GM12878 (cell line): Measurements from ENCODE around the gene PALD1. TPM values are rescaled to one million over a fixed set of nuclear protein-coding genes. Genes with fewer than 3 reads are reported as not detected.

ENCODE experiments used
- ATAC-seq: fragments of 200-7000 bp; cut with Tn5 transposase; 3 replicates; pipeline ENCODE4 v1.9.1; 2020; ENCODE audit warnings: mild to moderate bottlenecking, moderate library complexity
- BruUV-seq: library from RNA; stranded (reverse); fragments of 400-500 nt; replicated peaks from 2 replicates; lab custom pipeline; 2021; lab: Mats Ljungman, UMichigan
- CTCF ChIA-PET: fragments of 300-600 bp; sonication (Branson Sonifier 250); formaldehyde crosslinking; extraction: SDS; loops from one replicate; lab custom pipeline; 2021; ENCODE audit warnings: inconsistent platforms; lab: Yijun Ruan, JAX
- POLR2A ChIA-PET: fragments of 350-600 bp; formaldehyde crosslinking; extraction: SDS; loops from one replicate; lab custom pipeline; 2021; ENCODE audit warnings: inconsistent platforms; lab: Charles Lee
- RAD21 ChIA-PET: fragments of 300-600 bp; sonication (Branson Sonifier 250); formaldehyde crosslinking; loops from one replicate; lab custom pipeline; 2023; ENCODE audit warnings: antibody characterized with exemption; ENCODE audit not compliant: unreplicated experiment; lab: Charles Lee
- SMC1A ChIA-PET: fragments of 300-600 bp; sonication (Branson Sonifier 250); formaldehyde crosslinking; loops from one replicate; lab custom pipeline; 2023; ENCODE audit not compliant: unreplicated experiment, uncharacterized antibody; lab: Charles Lee
- DNase-seq: peaks from one replicate; pipeline ENCODE4 v3.0.0-alpha.2; 2011; ENCODE audit warnings: low read depth, low spot score
- FAIRE-seq: peaks from 3 replicates; lab custom pipeline; 2011; peaks lifted over from hg19 to GRCh38; lab: Jason Lieb, UNC
- H2AFZ ChIP-seq: 2 replicates; pipeline ENCODE4 v1.6.0; 2011; ENCODE audit warnings: low read depth, low read length, control low read depth; ENCODE audit not compliant: control insufficient read depth
- H3K27ac ChIP-seq: 2 replicates; pipeline ENCODE4 v1.5.1; 2011; ENCODE audit warnings: control low read depth; ENCODE audit not compliant: control insufficient read depth, insufficient read depth
- H3K27me3 ChIP-seq, 2 experiments: replicated peaks in 1 of 2; 2 replicates each; pipeline versions ENCODE4 v1.6.0 to v1.6.1; 2011; ENCODE audit warnings: low read length in 1 of 2; ENCODE audit not compliant: control insufficient read depth in 2 of 2, insufficient read depth in 2 of 2
- H3K36me3 ChIP-seq, 2 experiments: 2 replicates each; pipeline ENCODE4 v1.5.1; 2011; ENCODE audit warnings: low read length in 1 of 2; ENCODE audit not compliant: control insufficient read depth in 2 of 2, insufficient read depth in 2 of 2
- H3K4me1 ChIP-seq: 2 replicates; pipeline ENCODE4 v1.6.1; 2011; ENCODE audit warnings: mild to moderate bottlenecking, low read length, moderate library complexity, mixed read lengths; ENCODE audit not compliant: control insufficient read depth, insufficient read depth
- H3K4me2 ChIP-seq: 2 replicates; pipeline ENCODE4 v1.6.0; 2011; ENCODE audit warnings: control low read depth; ENCODE audit not compliant: control insufficient read depth, insufficient read depth
- H3K4me3 ChIP-seq: fragments of 200-600 bp; sonication (generic); 2 replicates; pipeline ENCODE4 v1.5.1; 2016
- H3K79me2 ChIP-seq: 2 replicates; pipeline ENCODE4 v1.6.0; 2011; ENCODE audit warnings: low read length; ENCODE audit not compliant: control insufficient read depth, insufficient read depth
- H3K9ac ChIP-seq: 2 replicates; pipeline ENCODE4 v1.8.0; 2011; ENCODE audit warnings: low read length, control low read depth, mixed read lengths; ENCODE audit not compliant: control insufficient read depth, insufficient read depth
- H3K9me3 ChIP-seq: replicated peaks from 3 replicates; pipeline ENCODE4 v1.5.1; 2011; ENCODE audit warnings: mild to moderate bottlenecking, low read length; ENCODE audit not compliant: control insufficient read depth, insufficient read depth
- H4K20me1 ChIP-seq: 2 replicates; pipeline ENCODE4 v1.6.0; 2011; ENCODE audit not compliant: control insufficient read depth, insufficient read depth
- BCL11A ChIP-seq: IDR thresholded peaks from 2 replicates; pipeline ENCODE4 v1.6.1; 2011; ENCODE audit warnings: low read depth, low read length
- BRCA1 ChIP-seq: IDR thresholded peaks from 2 replicates; pipeline ENCODE4 v1.6.1; 2011; ENCODE audit warnings: low read depth, low read length, improper control_type of control experiment
- EED ChIP-seq: sonication (generic); IDR thresholded peaks from 2 replicates; pipeline ENCODE4 v1.6.1; 2016; ENCODE audit warnings: antibody characterized with exemption, low read depth
- EGR1 ChIP-seq, 2 experiments: IDR thresholded peaks; 1 replicate in 1 of 2; 2 replicates in 1 of 2; pipeline ENCODE4 v1.6.1; 2011 to 2012; ENCODE audit warnings: low read depth in 2 of 2, low read length in 2 of 2, borderline replicate concordance in 1 of 2, mild to moderate bottlenecking in 1 of 2, moderate library complexity in 1 of 2
- IKZF2 ChIP-seq, 2 experiments: fragments of 450-650 bp; IDR thresholded peaks; 2 replicates each; pipeline ENCODE4 v1.6.1; 2017; ENCODE audit warnings: mild to moderate bottlenecking in 2 of 2, moderate library complexity in 2 of 2
- MXI1 ChIP-seq: fragments of 150-350 bp; IDR thresholded peaks from 2 replicates; pipeline ENCODE4 v1.6.1; 2011; ENCODE audit warnings: low read depth, mild to moderate bottlenecking, inconsistent platforms, low read length, improper control_type of control experiment
- PAX8 ChIP-seq: fragments of 450-650 bp; IDR thresholded peaks from 2 replicates; pipeline ENCODE4 v1.6.1; 2017; ENCODE audit warnings: mild to moderate bottlenecking, moderate library complexity
- SKIL ChIP-seq: fragments of 450-650 bp; IDR thresholded peaks from 2 replicates; pipeline ENCODE4 v1.6.1; 2017; ENCODE audit warnings: mild to moderate bottlenecking, low read depth, inconsistent platforms; ENCODE audit not compliant: poor library complexity, severe bottlenecking
- TCF7 ChIP-seq: IDR thresholded peaks from 2 replicates; pipeline ENCODE4 v1.6.1; 2014; ENCODE audit warnings: antibody characterized with exemption, borderline replicate concordance
- whole genome bisulfite sequencing: methylation state at CpG from one replicate; pipeline ENCODE4 v1.1.6; 2016; ENCODE audit warnings: low lambda C conversion rate; ENCODE audit not compliant: insufficient replicate concordance, insufficient coverage; ENCODE audit errors: missing lambda C conversion rate; 5-methylcytosine and 5-hydroxymethylcytosine counted together
- in situ Hi-C: fragments of 300-500 bp; cut with MboI; formaldehyde crosslinking; loops from 9 replicates; pipeline ENCODE4 v1.14.3; 2018; ENCODE audit warnings: mixed read lengths
- intact Hi-C: fragments of 100-400 bp; cut with micrococcal nuclease; formaldehyde crosslinking; loops from one replicate; pipeline ENCODE4 v1.14.2; 2022; ENCODE audit not compliant: unreplicated experiment
- polyA plus RNA-seq, 11 experiments: library from polyadenylated mRNA; depleted of rRNA in 4 of 11; unstranded in 6 of 11; stranded (reverse) in 5 of 11; fragments of >200 nt; fragmentation: Nextera tagmentation in 4 of 11; fragmentation: Illumina TruSeq in 1 of 11; extraction: Ambion mirVana in 4 of 11; extraction: Trizol in 1 of 11; gene quantifications; 1 replicate in 1 of 11; 2 replicates in 10 of 11; pipeline versions ENCODE4 v1.2.1 to v1.2.3, GENCODE V29; 2011 to 2016; ENCODE audit warnings: inconsistent platforms in 2 of 11, missing spikeins in 2 of 11, low read depth in 1 of 11
- total RNA-seq, 4 experiments: library from RNA; depleted of rRNA in 3 of 4; stranded (reverse); fragments of >200 nt in 3 of 4; fragmentation: Illumina TruSeq in 1 of 4; extraction: Trizol in 1 of 4; gene quantifications; 2 replicates each; pipeline versions ENCODE4 v1.2.1 to v1.2.3, GENCODE V29; 2013 to 2021
- TF ChIP-seq, protein P1 (sequence below): fragments of 450-650 bp; IDR thresholded peaks from 2 replicates; pipeline ENCODE4 v1.6.1; 2017; ENCODE audit warnings: borderline replicate concordance
- TF ChIP-seq, protein P2 (sequence below): IDR thresholded peaks from 2 replicates; pipeline ENCODE4 v1.6.1; 2012; ENCODE audit warnings: mild to moderate bottlenecking, low read depth, low read length
- TF ChIP-seq, protein P3 (sequence below): fragments of 450-650 bp; formaldehyde crosslinking; IDR thresholded peaks from 2 replicates; pipeline ENCODE4 v1.5.0; 2022; ENCODE audit warnings: mild to moderate bottlenecking, missing genetic modification characterization

Gene PALD1
- total and polyA plus RNA-seq, 10 of the 15 experiments (the other 5 are each of a cell fraction or from before 2014, with no cell fraction given), result 0.43 to 20.9 (median 9.0) TPM

DNA sequence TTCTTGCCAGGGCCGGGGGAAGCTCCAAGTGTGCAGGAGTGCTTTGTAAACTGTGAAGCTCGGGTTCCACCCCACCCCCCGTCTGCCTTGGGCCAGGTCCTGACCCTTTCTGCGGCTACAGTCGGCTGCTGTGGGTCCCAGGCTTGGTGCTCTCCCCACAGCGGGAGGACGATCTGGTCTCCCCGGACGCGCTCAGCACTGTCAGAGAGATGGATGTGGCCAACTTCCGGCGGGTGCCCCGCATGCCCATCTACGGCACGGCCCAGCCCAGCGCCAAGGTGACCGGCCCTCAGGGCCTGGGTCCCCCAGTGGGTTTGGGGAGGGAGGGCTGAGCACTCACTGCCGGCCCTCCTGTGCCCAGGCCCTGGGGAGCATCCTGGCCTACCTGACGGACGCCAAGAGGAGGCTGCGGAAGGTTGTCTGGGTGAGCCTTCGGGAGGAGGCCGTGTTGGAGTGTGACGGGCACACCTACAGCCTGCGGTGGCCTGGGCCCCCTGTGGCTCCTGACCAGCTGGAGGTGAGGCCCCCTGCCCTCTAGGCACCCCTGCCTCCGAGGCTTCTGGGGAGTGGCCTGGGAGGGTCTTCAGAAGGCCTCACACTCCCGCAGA is 60.3 kb downstream of the PALD1 start:
- Histone ChIP-seq H3K9me3 (no peaks in the 10 kb centered on the region), H3K9ac (no peak overlapping the region), H4K20me1 (no peaks in the 10 kb centered on the region), H3K27ac (no peak overlapping the region), H3K27me3 (no peaks in the 10 kb centered on the region), H3K4me2 (no peak overlapping the region), H3K79me2 (no peaks in the 10 kb centered on the region), H3K4me1 (no peaks in the 10 kb centered on the region), H3K36me3 (peaks cover 0 to 2% of the 10 kb centered on the region in 2 experiments; a peak in 1 of 4 replicates), H3K4me3 (no peak overlapping the region), H2AFZ (no peak overlapping the region)
- ATAC-seq (no peak), DNase-seq (no peak), FAIRE-seq (no peak)
- ChIA-PET POLR2A (no interaction called here), SMC1A (interaction anchor here (0.7 to 1.8 kb wide), 4 partner anchors 44 to 317 kb away, joined by 3 to 4 read pairs (median 4); no protein-coding TSS in a partner anchor), CTCF (interaction anchor here (1.0 to 7.6 kb wide), 3 partner anchors 40 to 77 kb away, joined by 3 to 74 read pairs (median 3); no protein-coding TSS in a partner anchor), RAD21 (interaction anchor here (1.0 to 1.2 kb wide), 2 partner anchors 45 to 77 kb away, joined by 3 to 7 read pairs; no protein-coding TSS in a partner anchor)
- BruUV-seq, result no TSS peak
- 81% methylated on average over 27 of the region's 27 CpGs for WGBS
- in situ Hi-C loops, result loop anchor here (5.0 kb wide), 1 partner anchor 77 kb away; no protein-coding TSS in a partner anchor
- intact Hi-C loops, result no loop called here
- TF ChIP-seq TCF7 (no peak), MXI1 (no peak), EED (no peak), PAX8 (no peak), SKIL (no peak), IKZF2 (IDR thresholded peaks at IDR 0.05) (no peak), BRCA1 (no peak), BCL11A (no peak), EGR1 (IDR thresholded peaks at IDR 0.05; ENCODE audit: borderline replicate concordance in 1 of 2, low read depth in 2 of 2, low read length in 2 of 2) (no peak)
- TF ChIP-seq, protein P1, sequence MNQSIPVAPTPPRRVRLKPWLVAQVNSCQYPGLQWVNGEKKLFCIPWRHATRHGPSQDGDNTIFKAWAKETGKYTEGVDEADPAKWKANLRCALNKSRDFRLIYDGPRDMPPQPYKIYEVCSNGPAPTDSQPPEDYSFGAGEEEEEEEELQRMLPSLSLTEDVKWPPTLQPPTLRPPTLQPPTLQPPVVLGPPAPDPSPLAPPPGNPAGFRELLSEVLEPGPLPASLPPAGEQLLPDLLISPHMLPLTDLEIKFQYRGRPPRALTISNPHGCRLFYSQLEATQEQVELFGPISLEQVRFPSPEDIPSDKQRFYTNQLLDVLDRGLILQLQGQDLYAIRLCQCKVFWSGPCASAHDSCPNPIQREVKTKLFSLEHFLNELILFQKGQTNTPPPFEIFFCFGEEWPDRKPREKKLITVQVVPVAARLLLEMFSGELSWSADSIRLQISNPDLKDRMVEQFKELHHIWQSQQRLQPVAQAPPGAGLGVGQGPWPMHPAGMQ, result no peak
- TF ChIP-seq, protein P2, sequence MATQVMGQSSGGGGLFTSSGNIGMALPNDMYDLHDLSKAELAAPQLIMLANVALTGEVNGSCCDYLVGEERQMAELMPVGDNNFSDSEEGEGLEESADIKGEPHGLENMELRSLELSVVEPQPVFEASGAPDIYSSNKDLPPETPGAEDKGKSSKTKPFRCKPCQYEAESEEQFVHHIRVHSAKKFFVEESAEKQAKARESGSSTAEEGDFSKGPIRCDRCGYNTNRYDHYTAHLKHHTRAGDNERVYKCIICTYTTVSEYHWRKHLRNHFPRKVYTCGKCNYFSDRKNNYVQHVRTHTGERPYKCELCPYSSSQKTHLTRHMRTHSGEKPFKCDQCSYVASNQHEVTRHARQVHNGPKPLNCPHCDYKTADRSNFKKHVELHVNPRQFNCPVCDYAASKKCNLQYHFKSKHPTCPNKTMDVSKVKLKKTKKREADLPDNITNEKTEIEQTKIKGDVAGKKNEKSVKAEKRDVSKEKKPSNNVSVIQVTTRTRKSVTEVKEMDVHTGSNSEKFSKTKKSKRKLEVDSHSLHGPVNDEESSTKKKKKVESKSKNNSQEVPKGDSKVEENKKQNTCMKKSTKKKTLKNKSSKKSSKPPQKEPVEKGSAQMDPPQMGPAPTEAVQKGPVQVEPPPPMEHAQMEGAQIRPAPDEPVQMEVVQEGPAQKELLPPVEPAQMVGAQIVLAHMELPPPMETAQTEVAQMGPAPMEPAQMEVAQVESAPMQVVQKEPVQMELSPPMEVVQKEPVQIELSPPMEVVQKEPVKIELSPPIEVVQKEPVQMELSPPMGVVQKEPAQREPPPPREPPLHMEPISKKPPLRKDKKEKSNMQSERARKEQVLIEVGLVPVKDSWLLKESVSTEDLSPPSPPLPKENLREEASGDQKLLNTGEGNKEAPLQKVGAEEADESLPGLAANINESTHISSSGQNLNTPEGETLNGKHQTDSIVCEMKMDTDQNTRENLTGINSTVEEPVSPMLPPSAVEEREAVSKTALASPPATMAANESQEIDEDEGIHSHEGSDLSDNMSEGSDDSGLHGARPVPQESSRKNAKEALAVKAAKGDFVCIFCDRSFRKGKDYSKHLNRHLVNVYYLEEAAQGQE, result no peak
- TF ChIP-seq, protein P3, sequence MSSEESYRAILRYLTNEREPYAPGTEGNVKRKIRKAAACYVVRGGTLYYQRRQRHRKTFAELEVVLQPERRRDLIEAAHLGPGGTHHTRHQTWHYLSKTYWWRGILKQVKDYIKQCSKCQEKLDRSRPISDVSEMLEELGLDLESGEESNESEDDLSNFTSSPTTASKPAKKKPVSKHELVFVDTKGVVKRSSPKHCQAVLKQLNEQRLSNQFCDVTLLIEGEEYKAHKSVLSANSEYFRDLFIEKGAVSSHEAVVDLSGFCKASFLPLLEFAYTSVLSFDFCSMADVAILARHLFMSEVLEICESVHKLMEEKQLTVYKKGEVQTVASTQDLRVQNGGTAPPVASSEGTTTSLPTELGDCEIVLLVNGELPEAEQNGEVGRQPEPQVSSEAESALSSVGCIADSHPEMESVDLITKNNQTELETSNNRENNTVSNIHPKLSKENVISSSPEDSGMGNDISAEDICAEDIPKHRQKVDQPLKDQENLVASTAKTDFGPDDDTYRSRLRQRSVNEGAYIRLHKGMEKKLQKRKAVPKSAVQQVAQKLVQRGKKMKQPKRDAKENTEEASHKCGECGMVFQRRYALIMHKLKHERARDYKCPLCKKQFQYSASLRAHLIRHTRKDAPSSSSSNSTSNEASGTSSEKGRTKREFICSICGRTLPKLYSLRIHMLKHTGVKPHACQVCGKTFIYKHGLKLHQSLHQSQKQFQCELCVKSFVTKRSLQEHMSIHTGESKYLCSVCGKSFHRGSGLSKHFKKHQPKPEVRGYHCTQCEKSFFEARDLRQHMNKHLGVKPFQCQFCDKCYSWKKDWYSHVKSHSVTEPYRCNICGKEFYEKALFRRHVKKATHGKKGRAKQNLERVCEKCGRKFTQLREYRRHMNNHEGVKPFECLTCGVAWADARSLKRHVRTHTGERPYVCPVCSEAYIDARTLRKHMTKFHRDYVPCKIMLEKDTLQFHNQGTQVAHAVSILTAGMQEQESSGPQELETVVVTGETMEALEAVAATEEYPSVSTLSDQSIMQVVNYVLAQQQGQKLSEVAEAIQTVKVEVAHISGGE (CRISPR knock-in tag), result no peak
